ENCODE data around the gene TFF2. TPM values are rescaled to one million over a fixed set of nuclear protein-coding genes. Genes with fewer than 3 reads are reported as not detected.

Gene TFF2
- total RNA-seq, 1 donor from 2014 or later: not detected

GRCh38 chr21:42363312-42363711 is 12.5 kb upstream of the TFF2 start:
- Mint-ChIP-seq H3K4me1 (ENCODE audit: unreplicated experiment) (peaks cover 3% of the 10 kb centered on the region), H3K27ac (ENCODE audit: unreplicated experiment) (no peak overlapping the region), H3K9me3 (ENCODE audit: unreplicated experiment) (peaks cover 4% of the 10 kb centered on the region), H3K27me3 (ENCODE audit: unreplicated experiment) (peaks cover 3% of the 10 kb centered on the region), H3K4me3 (ENCODE audit: unreplicated experiment) (no peak overlapping the region), H3K36me3 (ENCODE audit: low read depth, unreplicated experiment) (peaks cover 4% of the 10 kb centered on the region)
- TF ChIP-seq, protein P1, sequence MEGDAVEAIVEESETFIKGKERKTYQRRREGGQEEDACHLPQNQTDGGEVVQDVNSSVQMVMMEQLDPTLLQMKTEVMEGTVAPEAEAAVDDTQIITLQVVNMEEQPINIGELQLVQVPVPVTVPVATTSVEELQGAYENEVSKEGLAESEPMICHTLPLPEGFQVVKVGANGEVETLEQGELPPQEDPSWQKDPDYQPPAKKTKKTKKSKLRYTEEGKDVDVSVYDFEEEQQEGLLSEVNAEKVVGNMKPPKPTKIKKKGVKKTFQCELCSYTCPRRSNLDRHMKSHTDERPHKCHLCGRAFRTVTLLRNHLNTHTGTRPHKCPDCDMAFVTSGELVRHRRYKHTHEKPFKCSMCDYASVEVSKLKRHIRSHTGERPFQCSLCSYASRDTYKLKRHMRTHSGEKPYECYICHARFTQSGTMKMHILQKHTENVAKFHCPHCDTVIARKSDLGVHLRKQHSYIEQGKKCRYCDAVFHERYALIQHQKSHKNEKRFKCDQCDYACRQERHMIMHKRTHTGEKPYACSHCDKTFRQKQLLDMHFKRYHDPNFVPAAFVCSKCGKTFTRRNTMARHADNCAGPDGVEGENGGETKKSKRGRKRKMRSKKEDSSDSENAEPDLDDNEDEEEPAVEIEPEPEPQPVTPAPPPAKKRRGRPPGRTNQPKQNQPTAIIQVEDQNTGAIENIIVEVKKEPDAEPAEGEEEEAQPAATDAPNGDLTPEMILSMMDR (IDR thresholded peaks at IDR 0.05; ENCODE audit: unreplicated experiment): no peak
- DNase-seq (ENCODE audit: low spot score): no peak

GRCh38 chr21:42362700-42363099 is 11.9 kb upstream of the TFF2 start:
- no peak for DNase-seq (ENCODE audit: low spot score)
- no peak overlapping the region for H3K27ac Mint-ChIP-seq (ENCODE audit: unreplicated experiment)
- peaks cover 3% of the 10 kb centered on the region for H3K4me1 Mint-ChIP-seq (ENCODE audit: unreplicated experiment)
- peaks cover 5% of the 10 kb centered on the region for H3K9me3 Mint-ChIP-seq (ENCODE audit: unreplicated experiment)
- H3K36me3 Mint-ChIP-seq (ENCODE audit: low read depth, unreplicated experiment): peaks cover 7% of the 10 kb centered on the region
- peaks cover 2% of the 10 kb centered on the region for H3K27me3 Mint-ChIP-seq (ENCODE audit: unreplicated experiment)
- TF ChIP-seq, protein P1 (IDR thresholded peaks at IDR 0.05; ENCODE audit: unreplicated experiment): no peak
- H3K4me3 Mint-ChIP-seq (ENCODE audit: unreplicated experiment): no peak overlapping the region

DNA sequence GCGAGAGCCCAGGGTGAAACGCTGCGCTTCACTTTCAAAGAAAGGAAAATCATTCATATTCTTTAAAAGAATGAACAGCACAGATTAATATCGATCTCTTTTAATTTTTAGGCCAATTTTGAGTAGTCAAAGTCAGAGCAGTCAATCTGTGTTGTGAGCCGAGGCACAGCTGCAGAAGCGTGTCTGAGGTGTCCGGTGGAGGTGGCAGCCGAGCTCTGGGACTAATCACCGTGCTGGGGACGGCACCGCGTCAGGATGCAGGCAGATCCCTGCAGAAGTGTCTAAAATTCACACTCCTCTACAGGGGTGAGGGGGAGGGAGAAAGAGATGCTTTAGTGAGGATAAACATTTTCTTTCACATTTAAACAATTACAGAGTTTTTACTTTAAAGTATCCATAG is 11.4 kb upstream of the TFF2 start:
- TF ChIP-seq, protein P1 (IDR thresholded peaks at IDR 0.05; ENCODE audit: unreplicated experiment): no peak
- peaks cover 5% of the 10 kb centered on the region for H3K9me3 Mint-ChIP-seq (ENCODE audit: unreplicated experiment)
- H3K27ac Mint-ChIP-seq (ENCODE audit: unreplicated experiment): no peak overlapping the region
- H3K36me3 Mint-ChIP-seq (ENCODE audit: low read depth, unreplicated experiment): peaks cover 10% of the 10 kb centered on the region
- DNase-seq (ENCODE audit: low spot score): no peak
- peaks cover 2% of the 10 kb centered on the region for H3K27me3 Mint-ChIP-seq (ENCODE audit: unreplicated experiment)
- no peak overlapping the region for H3K4me3 Mint-ChIP-seq (ENCODE audit: unreplicated experiment)
- peaks cover 3% of the 10 kb centered on the region for H3K4me1 Mint-ChIP-seq (ENCODE audit: unreplicated experiment)

DNA sequence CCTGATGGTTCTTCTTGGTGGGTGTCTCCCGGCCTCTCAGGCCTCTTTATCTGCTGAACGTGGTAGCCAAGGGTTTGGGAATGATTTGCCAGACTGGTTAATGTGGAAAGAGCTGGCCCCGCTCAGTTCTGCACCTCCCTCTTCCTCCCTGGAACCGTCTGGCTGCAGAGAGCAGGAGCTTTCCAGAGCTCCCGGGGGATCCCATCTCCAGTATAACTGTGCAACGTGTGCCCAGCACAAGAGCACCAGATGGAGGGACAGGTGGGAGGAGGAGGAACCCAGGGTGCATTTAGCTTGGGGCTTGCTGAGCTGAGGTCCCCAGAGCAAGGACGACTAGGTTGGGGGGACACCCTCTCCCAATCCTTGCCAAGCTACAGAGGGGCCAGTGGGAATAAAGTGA is 10.5 kb upstream of the TFF2 start:
- TF ChIP-seq, protein P1 (IDR thresholded peaks at IDR 0.05; ENCODE audit: unreplicated experiment): no peak
- no peak overlapping the region for H3K4me3 Mint-ChIP-seq (ENCODE audit: unreplicated experiment)
- peaks cover 2% of the 10 kb centered on the region for H3K27me3 Mint-ChIP-seq (ENCODE audit: unreplicated experiment)
- no peak for DNase-seq (ENCODE audit: low spot score)
- peaks cover 3% of the 10 kb centered on the region for H3K4me1 Mint-ChIP-seq (ENCODE audit: unreplicated experiment)
- H3K9me3 Mint-ChIP-seq (ENCODE audit: unreplicated experiment): peaks cover 5% of the 10 kb centered on the region
- H3K36me3 Mint-ChIP-seq (ENCODE audit: low read depth, unreplicated experiment): peaks cover 10% of the 10 kb centered on the region
- no peak overlapping the region for H3K27ac Mint-ChIP-seq (ENCODE audit: unreplicated experiment)

GRCh38 chr21:42360317-42360716 is 9.5 kb upstream of the TFF2 start:
- peaks cover 5% of the 10 kb centered on the region for H3K9me3 Mint-ChIP-seq (ENCODE audit: unreplicated experiment)
- TF ChIP-seq, protein P1 (IDR thresholded peaks at IDR 0.05; ENCODE audit: unreplicated experiment): no peak
- H3K4me1 Mint-ChIP-seq (ENCODE audit: unreplicated experiment): no peaks in the 10 kb centered on the region

More at GRCh38 chr21:42360317-42360716, 9.5 kb upstream of the TFF2 start:
- Mint-ChIP-seq H3K36me3 (ENCODE audit: low read depth, unreplicated experiment) (peaks cover 10% of the 10 kb centered on the region), H3K27ac (ENCODE audit: unreplicated experiment) (no peak overlapping the region), H3K4me3 (ENCODE audit: unreplicated experiment) (no peak overlapping the region), H3K27me3 (ENCODE audit: unreplicated experiment) (peaks cover 2% of the 10 kb centered on the region)
- DNase-seq (ENCODE audit: low spot score): no peak
